Left ventricle myocardium inferior (tissue), 1 donor: Measurements from ENCODE around the gene POLL. TPM values are rescaled to one million over a fixed set of nuclear protein-coding genes. Genes with fewer than 3 reads are reported as not detected.

Experiments
- DNase-seq: peaks from one replicate; pipeline ENCODE4 v3.0.0-alpha.2; 2020
- H3K27ac ChIP-seq: fragments of 200-600 bp; replicated peaks from 2 replicates; pipeline ENCODE4 v1.8.0; 2021
- H3K27me3 ChIP-seq: fragments of 200-600 bp; 2 replicates; pipeline ENCODE4 v1.8.0; 2021; ENCODE audit warnings: low read depth
- H3K36me3 ChIP-seq: fragments of 200-600 bp; 2 replicates; pipeline ENCODE4 v1.8.0; 2021
- H3K4me1 ChIP-seq: fragments of 200-600 bp; 2 replicates; pipeline ENCODE4 v1.8.0; 2021
- H3K4me3 ChIP-seq: fragments of 200-600 bp; 2 replicates; pipeline ENCODE4 v1.8.0; 2021; ENCODE audit warnings: mild to moderate bottlenecking, moderate library complexity
- H3K9me3 ChIP-seq: fragments of 200-600 bp; replicated peaks from 2 replicates; pipeline ENCODE4 v1.8.0; 2021
- CTCF ChIP-seq: fragments of 200-600 bp; IDR thresholded peaks from 2 replicates; pipeline ENCODE4 v1.8.0; 2021; ENCODE audit warnings: antibody characterized with exemption, mild to moderate bottlenecking, borderline replicate concordance
- intact Hi-C: fragments of 100-400 bp; cut with micrococcal nuclease; formaldehyde crosslinking; loops from one replicate; pipeline ENCODE4 v1.11.0; 2022
- total RNA-seq: library from RNA; stranded (reverse); fragmentation: NEBNext Ultra II Directional; extraction: Animal tissue kit (Norgen Biotek cat#: 25700); gene quantifications from one replicate; pipeline ENCODE4 v1.2.1, GENCODE V29; 2021
- donor health status: DM: no; HTN: yes; CAD: no; lungs with severe emphysema.

POLL gene
- total RNA-seq, 1 donor from 2014 or later = 16.7 TPM

- no peak for TF ChIP-seq CTCF
- DNase-seq = no peak
- Histone ChIP-seq H3K4me3 (no peak overlapping the region), H3K36me3 (no peaks in the 10 kb centered on the region), H3K4me1 (peaks cover 10% of the 10 kb centered on the region), H3K27me3 (peaks cover 60% of the 10 kb centered on the region), H3K9me3 (no peaks in the 10 kb centered on the region), H3K27ac (no peak overlapping the region)
- intact Hi-C loops = no loop called here
These were observed 25.1 kb downstream of the POLL start for GRCh38 chr10:101563007-101563406.

- H3K27me3 ChIP-seq = peaks cover 52% of the 10 kb centered on the region
- no peak overlapping the region for H3K27ac ChIP-seq
- no peaks in the 10 kb centered on the region for H3K9me3 ChIP-seq
- H3K4me1 ChIP-seq = peaks cover 10% of the 10 kb centered on the region
- no peak for TF ChIP-seq CTCF
- H3K36me3 ChIP-seq = no peaks in the 10 kb centered on the region
- DNase-seq = no peak
- no peak overlapping the region for H3K4me3 ChIP-seq
- intact Hi-C loops = no loop called here
These were observed 25.8 kb downstream of the POLL start for GRCh38 chr10:101562231-101562630.

GRCh38 chr10:101561068-101561915, 26.8 kb downstream of the POLL start:
- intact Hi-C loops = no loop called here
- TF ChIP-seq CTCF = no peak
- H3K36me3 ChIP-seq = no peaks in the 10 kb centered on the region
- H3K9me3 ChIP-seq = no peaks in the 10 kb centered on the region
- peaks cover 4% of the 10 kb centered on the region for H3K4me1 ChIP-seq
- H3K27ac ChIP-seq = no peak overlapping the region
- H3K27me3 ChIP-seq = peaks cover 43% of the 10 kb centered on the region
- H3K4me3 ChIP-seq = no peak overlapping the region
- no peak for DNase-seq

- DNase-seq = no peak
- Histone ChIP-seq H3K4me3 (no peak overlapping the region), H3K4me1 (no peaks in the 10 kb centered on the region), H3K27ac (no peak overlapping the region), H3K27me3 (peaks cover 35% of the 10 kb centered on the region), H3K36me3 (peaks cover 4% of the 10 kb centered on the region), H3K9me3 (no peaks in the 10 kb centered on the region)
- no peak for TF ChIP-seq CTCF
- intact Hi-C loops = no loop called here
These were observed 27.6 kb downstream of the POLL start for GRCh38 chr10:101560298-101561067.

- no peak for TF ChIP-seq CTCF
- DNase-seq = no peak
- intact Hi-C loops = no loop called here
- Histone ChIP-seq H3K27me3 (peaks cover 28% of the 10 kb centered on the region), H3K27ac (no peak overlapping the region), H3K4me3 (no peak overlapping the region), H3K9me3 (no peaks in the 10 kb centered on the region), H3K4me1 (no peaks in the 10 kb centered on the region), H3K36me3 (peaks cover 5% of the 10 kb centered on the region)
These were observed 28.3 kb downstream of the POLL start for GRCh38 chr10:101559596-101560297.
